DMS 273 treated with DMSO at 0.1 percent for 48 hours (cell line): Measurements from ENCODE around the gene NOD2.

Experiments used
- DNase-seq: peaks from one replicate; lab custom pipeline; 2025; lab: John Stamatoyannopoulos, UW

NOD2 gene

DNA sequence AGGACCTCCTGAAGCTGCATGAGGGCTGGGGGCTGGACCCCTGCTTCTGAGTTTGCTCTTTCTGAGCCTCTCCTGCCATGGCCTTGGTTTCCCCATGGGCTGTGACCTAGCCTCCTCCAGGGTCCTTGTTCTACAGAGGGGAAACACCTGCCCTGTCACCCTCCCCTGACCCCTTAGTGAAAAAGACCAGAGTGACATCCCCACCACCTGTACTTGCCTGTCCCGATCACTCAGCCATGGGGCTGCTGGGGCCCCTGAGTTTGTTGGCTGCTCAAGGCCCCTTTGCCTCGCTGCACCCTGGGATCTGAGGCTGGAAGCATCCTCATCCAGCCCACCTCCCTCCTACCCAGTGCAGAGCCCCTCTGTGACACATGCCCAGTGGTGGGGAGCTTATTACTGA, 800 bp downstream of the NOD2 start:
- no peak for DNase-seq

- no peak for DNase-seq
Measured at GRCh38 chr16:50695017-50696000, 1.9 kb downstream of the NOD2 start.

GRCh38 chr16:50696126-50696525, 2.7 kb downstream of the NOD2 start:
- DNase-seq: no peak

GRCh38 chr16:50696575-50697420, 3.4 kb downstream of the NOD2 start:
- DNase-seq: no peak

DNA sequence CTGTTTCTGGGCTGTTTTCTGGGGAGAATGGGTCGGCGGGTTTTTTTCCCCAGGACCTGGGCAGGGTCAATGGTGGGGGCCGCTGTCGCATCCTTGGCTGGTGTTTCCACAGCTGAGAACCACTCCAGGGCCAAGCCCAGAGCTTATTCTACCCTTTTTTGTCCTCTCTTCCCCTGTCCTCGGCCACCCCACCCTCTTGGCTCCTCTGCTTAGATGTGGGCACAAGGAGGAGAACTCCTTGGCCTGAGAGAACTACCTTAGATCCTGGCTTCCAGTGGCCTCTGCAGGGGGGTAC, 4.0 kb downstream of the NOD2 start:
- no peak for DNase-seq

DNA sequence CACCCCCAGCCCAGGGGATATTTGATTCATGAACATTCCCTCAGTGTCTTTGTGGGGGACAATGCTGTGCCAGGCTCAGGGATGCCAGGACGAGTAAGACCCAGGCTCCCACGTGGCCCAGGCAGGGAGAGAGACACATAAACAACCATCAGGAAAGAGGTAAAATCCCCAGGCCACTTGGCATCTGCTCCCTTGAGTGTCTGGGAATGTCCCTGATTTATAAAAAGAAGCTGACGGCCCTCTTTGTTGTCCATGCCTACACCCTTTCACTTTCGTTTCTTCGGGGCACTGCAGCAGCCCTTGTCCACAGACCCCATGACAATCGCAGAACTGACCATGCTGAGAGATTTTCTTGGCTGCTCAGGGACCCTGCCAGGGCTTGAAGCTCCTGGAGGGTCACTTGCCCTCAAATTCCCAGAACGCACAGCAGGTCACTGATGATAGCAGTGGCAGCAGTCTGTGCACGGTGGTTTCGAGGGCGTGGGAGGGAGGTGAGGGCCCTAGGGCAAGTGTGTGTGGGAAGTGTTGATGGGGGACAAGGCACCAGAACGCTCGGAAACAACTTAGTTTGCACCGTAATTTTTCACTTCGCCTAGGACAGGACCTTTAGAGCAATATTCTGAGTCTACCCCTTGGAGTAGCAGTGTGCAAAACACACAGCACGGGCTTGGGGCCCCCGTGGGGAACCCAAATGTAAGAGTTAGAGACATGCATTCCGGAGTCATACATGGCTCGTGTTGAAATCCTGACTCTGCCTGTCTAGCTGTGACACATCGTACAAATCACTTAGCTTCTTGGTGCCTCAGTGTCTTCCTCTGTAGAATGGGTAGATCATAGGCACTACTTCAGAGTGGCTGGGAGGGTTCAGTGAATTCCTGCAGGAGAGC, 4.7 kb downstream of the NOD2 start:
- no peak for DNase-seq

GRCh38 chr16:50699326-50700159, 6.1 kb downstream of the NOD2 start:
- no peak for DNase-seq

DNA sequence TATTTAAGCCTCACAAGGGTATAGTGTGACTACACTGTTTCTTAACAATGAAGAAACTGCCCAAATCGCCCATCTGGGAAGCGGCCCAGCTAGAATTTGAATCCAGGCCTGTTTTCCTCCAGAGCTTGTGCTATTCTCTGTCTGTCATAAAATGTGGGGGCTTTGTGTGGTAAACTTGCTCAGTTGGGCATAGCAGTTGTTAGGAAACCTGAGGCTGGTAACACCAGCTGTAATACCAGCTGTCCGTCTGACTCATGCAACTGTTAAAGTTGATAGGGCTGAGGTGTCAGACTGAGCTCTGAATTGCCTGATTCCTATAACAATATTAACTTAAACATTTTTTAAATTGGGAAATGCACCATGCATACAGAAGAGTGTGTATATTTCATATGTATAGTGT, 9.3 kb downstream of the NOD2 start:
- DNase-seq: peak; percentile 92

DNA sequence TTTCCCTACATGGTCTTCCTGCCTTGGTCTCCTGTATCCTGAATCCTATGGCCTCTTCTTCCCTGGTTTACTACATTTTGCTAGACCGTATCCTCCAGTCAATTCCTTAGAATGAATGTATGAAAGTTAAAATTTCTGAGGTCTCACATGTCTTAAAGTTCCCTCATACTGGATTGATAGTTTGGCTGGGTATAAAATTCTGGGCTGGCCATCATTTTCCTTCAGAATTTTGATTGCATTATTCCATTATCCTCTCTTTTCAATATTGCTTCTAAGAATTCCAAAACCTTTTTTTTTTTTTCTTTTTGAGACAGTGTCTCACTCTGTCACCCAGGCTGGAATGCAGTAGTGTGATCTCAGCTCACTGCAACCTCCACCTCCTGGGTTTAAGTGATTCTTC, 10.8 kb downstream of the NOD2 start:
- no peak for DNase-seq

GRCh38 chr16:50705436-50706110, 12.2 kb downstream of the NOD2 start:
- no peak for DNase-seq

DNA sequence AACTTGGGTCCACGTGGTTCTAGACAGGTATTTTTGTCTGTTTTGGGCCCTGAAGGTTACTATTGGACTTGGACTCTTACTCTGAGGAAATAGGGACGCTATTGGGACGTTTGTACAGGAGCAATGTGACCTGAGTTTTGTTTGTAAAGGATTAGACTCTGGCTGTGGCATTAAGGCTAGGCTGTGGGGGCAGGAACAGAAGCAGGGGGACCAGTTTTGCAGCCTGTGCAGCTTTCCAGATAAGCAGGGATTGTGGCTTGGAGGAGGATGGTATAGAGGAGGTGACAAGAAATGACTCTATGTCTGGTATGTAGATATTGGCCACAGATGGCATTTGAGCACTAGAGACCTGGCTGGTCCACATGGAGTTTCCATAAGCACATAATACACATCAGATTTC, 12.8 kb downstream of the NOD2 start:
- DNase-seq: no peak

DNA sequence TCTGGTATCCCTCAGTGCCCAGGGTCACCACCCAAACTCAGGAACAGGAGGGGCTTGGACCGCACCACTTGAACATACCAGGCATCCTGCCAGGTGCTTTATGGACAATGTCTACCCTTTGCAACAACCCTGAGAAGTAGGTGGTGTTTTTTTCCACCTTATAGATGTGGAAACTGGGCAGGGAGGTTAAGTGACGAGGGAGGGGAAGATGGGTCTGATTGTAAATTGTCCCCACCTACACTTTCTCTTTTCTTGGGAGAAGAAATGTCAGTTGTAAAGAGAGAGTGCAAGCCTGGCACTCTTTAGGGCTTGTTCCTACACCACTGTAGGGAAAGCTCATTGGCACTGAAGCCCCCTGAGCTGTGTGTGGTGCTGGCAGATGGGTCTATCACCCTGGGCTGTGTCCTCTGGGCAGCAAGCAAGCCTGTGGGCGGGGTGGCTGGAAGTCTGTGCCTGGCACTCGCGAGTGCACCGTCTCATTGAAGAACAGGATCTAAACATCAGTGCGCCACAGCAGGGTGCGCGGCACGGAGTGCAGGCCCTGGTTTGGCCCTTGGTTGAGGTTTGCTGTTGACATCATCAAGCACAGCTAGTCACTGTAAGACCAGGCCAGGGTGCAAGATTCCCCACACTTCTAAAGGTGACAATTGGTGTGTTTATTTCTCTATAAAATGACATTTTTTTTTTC, 15.1 kb downstream of the NOD2 start:
- DNase-seq: no peak

- DNase-seq: no peak
Measured at GRCh38 chr16:50709061-50709684, 15.8 kb downstream of the NOD2 start.

GRCh38 chr16:50709980-50710379, 16.6 kb downstream of the NOD2 start:
- DNase-seq: no peak

GRCh38 chr16:50711040-50711439, 17.6 kb downstream of the NOD2 start:
- DNase-seq: no peak

- peak; percentile 82 for DNase-seq
Measured at GRCh38 chr16:50711862-50712559, 18.6 kb downstream of the NOD2 start.

DNA sequence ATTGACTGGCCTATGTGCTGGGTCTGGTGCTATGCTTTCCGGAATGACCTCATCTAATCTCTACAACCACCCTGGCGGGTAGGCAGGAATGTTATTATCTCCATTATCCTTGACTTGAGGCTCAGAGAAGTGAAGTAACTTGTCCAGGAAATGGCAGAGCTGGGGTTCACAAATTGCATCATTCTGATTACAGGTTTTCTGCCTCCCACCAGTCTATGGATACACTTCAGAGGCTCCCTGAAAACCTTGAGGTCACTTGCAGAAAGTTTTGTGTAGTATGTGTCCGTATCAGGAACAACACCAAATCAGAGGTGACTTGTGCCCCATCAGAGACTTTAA, 19.1 kb downstream of the NOD2 start:
- DNase-seq: no peak

DNA sequence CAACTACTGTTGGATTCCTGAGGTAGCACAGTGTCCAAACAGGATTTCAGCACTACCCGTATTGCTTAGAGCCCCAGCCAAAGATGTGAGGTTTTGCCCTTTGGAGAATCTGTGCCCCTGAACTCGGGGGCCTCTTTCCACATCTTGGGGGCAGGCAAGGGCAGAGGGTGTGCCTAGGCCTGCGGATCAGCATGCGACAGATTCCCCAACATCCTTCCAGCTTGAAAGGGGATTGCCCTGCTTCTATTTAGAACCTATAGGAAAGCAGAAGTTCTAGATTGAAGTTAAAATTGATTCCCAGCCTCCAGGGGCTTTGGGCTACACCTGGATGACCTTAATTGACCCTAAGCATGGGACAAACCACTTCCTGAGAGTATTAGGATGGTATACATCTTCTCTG, 19.6 kb downstream of the NOD2 start:
- DNase-seq: no peak

GRCh38 chr16:50717091-50717490, 23.7 kb downstream of the NOD2 start:
- no peak for DNase-seq
